IPS-15b (cell line): ENCODE data around the gene PPP1R15B.

ENCODE experiments used
- H3K27me3 ChIP-seq: one replicate; pipeline ENCODE4 v1.6.1; 2013; ENCODE audit warnings: low read length; ENCODE audit not compliant: control insufficient read depth, insufficient read depth
- H3K36me3 ChIP-seq: one replicate; pipeline ENCODE4 v1.6.1; 2013; ENCODE audit warnings: low read length; ENCODE audit not compliant: control insufficient read depth, insufficient read depth
- H3K4me1 ChIP-seq: one replicate; pipeline ENCODE4 v1.6.1; 2013; ENCODE audit warnings: mild to moderate bottlenecking, low read length; ENCODE audit not compliant: control insufficient read depth, insufficient read depth
- H3K4me3 ChIP-seq: one replicate; pipeline ENCODE4 v1.5.1; 2013; ENCODE audit warnings: low read depth, low read length
- H3K9ac ChIP-seq: one replicate; pipeline ENCODE4 v1.6.1; 2013; ENCODE audit warnings: low read depth, mild to moderate bottlenecking, low read length
- H3K9me3 ChIP-seq: one replicate; pipeline ENCODE4 v1.6.1; 2013; ENCODE audit warnings: mild to moderate bottlenecking, low read length; ENCODE audit not compliant: control insufficient read depth, insufficient read depth

The PPP1R15B gene

DNA sequence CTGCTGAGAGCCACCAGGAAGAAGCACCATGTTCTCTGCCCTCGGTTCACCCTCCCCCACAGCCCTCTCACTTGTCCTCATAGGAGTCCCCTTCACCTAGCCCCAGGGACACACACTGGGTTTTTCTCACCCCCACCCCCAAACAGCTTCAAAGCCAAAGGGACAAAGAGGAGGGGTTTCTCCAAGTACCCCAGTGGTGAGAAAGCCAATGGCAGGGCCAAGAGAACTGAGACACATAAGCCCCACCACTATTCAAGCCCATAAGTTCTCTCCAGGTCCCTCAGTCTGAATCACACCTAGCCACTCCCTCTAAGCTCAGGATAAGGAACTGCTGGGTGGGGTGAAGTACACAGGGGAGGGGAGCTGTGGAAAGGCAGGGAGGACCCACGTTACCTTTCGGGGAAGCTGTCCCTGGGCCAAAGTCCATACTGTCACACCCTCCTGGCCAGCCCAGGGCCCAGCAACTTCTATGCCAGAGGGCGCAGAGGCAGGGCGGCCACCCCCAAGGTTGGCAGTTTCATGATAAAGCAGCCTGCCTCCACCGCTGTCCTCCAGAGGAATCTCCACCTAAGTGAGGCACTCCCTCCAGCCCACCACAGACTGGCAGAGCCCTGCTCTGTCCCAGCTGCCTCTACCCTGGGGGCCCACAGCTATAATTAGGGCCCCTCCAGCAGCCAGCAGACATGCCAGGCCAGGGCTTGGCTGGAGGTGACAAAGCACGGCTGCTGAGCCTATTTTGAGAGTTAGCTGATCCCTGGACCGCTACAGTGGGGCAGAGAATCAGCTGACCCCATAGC lies 39.0 kb upstream of the PPP1R15B start:
- Histone ChIP-seq H3K4me1 (peaks cover 28% of the 10 kb centered on the region), H3K9ac (no peak overlapping the region), H3K4me3 (no peak overlapping the region), H3K9me3 (no peaks in the 10 kb centered on the region), H3K36me3 (peaks cover 3% of the 10 kb centered on the region), H3K27me3 (no peaks in the 10 kb centered on the region)

DNA sequence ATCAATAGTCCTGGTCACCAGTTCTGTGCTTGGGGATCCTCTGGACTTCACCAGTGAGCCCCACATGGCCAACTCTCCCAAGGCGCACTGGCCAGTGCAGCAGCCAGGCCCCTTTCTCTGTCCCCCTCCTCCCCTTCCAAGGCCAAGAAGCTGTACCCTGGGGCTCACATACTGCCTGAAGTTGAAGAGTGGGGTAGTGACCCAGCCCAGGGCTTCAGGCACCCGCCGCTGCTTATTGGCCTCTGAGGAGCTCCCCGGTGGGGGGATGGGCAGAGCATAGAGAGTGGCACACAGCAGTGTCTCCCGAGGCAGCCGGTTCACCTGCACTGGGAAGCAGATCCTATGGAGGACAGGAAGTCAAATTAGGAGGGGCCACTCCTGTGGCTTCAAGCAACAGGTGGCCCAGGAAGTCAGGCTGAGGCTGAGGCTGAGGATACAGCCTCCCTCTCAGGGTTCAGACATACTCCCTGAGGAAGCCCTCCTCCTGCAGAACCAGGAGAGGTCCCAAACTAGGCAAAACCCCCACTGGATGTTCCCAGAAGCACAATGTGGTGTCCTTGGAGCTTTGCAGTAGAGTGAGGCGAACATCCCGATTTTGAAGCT lies 38.2 kb upstream of the PPP1R15B start:
- H3K4me1 ChIP-seq, result peaks cover 23% of the 10 kb centered on the region

DNA sequence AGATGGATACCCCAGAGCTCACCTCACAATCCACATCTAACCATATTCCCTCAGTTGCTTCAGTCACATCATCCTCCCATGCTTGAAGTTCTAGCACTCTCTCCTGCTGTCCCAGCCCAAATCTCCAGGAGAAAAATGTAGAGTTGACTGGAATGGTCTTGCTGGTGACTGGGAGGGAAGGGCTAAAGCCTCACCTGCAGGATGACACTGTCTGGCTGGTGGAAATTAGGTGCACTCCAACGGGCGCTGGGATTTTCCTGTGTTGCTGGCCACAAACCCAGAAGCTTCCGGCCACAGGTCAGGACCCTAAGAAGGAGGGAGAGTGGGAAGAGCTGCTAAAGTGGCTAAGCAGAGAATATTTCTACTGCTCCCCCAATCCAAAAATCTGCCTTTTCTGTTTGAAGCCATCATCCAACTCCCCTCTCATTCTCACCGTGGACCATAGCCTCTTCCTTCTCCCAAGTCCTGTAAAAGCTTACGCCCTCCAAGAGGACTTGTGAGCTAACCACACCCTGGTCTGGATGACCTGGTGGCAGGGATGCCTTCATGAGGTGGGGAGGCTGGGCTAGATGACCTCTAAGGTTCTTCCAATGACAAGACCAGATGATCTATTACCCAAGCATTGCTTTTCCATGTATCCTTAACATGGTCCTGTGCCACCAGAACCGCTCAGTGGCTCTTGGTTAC lies 37.5 kb upstream of the PPP1R15B start:
- no peaks in the 10 kb centered on the region for H3K9me3 ChIP-seq
- H3K36me3 ChIP-seq, result peaks cover 3% of the 10 kb centered on the region
- H3K9ac ChIP-seq, result no peak overlapping the region
- H3K4me3 ChIP-seq, result no peak overlapping the region
- no peaks in the 10 kb centered on the region for H3K27me3 ChIP-seq
- peaks cover 18% of the 10 kb centered on the region for H3K4me1 ChIP-seq

More for the DNA sequence above, 38.2 kb upstream of the PPP1R15B start:
- Histone ChIP-seq H3K4me3 (no peak overlapping the region), H3K27me3 (no peaks in the 10 kb centered on the region), H3K9me3 (no peaks in the 10 kb centered on the region), H3K36me3 (peaks cover 3% of the 10 kb centered on the region), H3K9ac (no peak overlapping the region)

DNA sequence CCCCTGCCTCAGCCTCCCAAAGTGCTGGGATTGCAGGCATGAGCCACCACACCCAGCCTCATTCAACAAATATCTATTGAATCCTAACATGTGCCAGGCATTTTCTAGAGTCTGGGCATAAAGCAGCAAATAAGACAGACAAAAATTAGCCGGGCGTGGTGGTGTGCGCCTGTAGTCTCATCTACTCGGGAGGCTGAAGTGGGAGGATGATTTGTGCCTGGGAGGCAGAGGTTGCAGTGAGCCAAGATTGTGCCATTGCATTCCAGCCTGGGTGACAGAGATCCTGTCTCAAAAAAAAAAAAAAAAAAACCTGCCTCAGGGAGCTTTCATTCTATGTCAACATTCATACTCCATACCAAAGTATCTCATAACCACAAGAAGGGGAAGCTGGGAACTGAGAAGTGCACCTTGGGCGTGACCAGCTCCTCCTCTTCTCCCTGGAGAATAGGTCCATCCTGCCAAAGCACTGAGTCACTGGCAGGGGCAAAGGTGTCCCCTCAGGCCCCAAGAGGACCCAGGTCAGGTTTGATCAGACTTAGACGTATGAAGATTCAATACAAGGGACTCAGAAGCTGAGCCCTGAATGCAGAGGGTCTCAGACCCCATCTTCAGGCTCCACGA lies 36.8 kb upstream of the PPP1R15B start:
- H3K9ac ChIP-seq, result no peak overlapping the region

DNA sequence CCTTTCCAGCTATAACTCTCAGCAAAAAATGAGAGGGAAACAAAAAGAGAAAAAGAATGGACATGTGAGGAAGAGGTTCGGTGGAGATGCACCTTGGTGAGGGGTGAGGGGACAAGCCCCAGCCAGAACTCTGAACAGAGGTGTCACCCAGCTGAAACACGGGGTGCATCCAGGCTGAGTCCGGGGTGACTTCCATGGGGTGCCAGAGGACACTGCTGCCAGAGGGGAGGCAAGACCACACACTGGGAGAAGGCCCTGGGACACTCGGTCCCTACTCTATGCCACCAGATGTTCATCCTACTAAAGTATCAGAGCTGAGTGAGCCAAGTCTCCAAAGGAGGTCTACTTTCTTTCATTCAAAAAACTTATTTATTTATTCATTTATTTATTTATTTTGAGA lies 36.1 kb upstream of the PPP1R15B start:
- peaks cover 14% of the 10 kb centered on the region for H3K36me3 ChIP-seq

More for the DNA sequence above, 36.8 kb upstream of the PPP1R15B start:
- Histone ChIP-seq H3K27me3 (no peaks in the 10 kb centered on the region), H3K4me1 (peaks cover 18% of the 10 kb centered on the region), H3K9me3 (no peaks in the 10 kb centered on the region), H3K4me3 (no peak overlapping the region), H3K36me3 (peaks cover 8% of the 10 kb centered on the region)

DNA sequence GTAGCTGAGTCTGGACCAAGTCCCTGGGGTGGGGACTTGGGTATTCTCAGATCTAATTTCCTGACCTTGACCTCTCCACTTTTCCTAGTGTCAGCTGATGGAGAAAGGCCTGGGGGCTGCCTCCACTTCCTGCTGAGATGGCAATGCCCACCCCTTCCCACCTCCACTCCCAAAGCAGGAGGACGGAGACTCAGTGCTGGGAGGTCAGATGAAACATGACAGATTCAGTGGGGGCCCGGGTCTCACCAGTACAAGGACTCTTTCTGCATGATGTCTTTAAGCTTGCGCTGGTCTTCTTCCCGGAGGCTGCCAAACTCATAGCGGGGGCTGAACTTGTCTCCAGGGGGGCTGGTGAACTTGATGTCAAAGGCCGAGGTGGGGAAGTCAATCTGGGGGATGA lies 35.6 kb upstream of the PPP1R15B start:
- peaks cover 19% of the 10 kb centered on the region for H3K36me3 ChIP-seq

More for the DNA sequence above, 36.1 kb upstream of the PPP1R15B start:
- Histone ChIP-seq H3K9ac (no peak overlapping the region), H3K4me1 (peaks cover 12% of the 10 kb centered on the region), H3K9me3 (no peaks in the 10 kb centered on the region), H3K27me3 (no peaks in the 10 kb centered on the region), H3K4me3 (no peak overlapping the region)

DNA sequence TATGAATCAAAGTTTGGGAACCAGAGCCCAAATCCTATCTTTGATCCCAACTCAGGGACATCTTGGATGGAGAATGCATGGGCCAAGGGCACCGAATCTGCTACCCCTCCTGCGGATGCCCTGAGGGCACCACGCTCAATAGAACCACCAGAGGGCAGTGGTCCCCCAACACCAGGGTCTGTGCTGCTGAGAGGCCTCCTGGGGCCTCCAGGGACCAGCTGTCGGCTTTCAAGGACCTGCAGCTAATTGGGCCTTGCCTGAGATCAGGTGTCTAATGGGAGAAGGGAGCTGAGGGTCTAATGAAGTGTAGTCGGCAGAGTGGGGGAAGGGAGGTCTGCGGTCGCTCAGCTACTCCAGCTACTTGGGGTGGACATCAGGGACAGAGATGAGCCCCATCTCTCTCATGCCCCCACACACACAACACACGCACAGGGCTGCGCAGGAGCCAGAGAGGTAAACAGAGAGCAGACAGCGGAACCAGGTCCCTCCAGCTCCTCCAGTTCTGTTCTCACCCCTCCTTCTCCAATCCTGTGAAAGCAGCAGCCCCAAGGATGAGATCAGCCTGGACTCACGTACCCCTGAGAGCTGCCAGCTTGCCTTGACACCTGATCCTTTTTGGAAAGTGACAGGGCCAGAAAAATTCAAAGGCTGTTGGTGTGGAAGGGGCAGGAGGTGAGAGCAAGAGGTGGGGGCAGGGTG lies 34.9 kb upstream of the PPP1R15B start:
- Histone ChIP-seq H3K27me3 (no peaks in the 10 kb centered on the region), H3K9me3 (no peaks in the 10 kb centered on the region), H3K36me3 (peaks cover 25% of the 10 kb centered on the region), H3K9ac (peak overlapping the region; percentile 9), H3K4me3 (no peak overlapping the region), H3K4me1 (peaks cover 11% of the 10 kb centered on the region)

More for the DNA sequence above, 35.6 kb upstream of the PPP1R15B start:
- Histone ChIP-seq H3K4me3 (no peak overlapping the region), H3K4me1 (peaks cover 11% of the 10 kb centered on the region), H3K9me3 (no peaks in the 10 kb centered on the region), H3K27me3 (no peaks in the 10 kb centered on the region), H3K9ac (no peak overlapping the region)

DNA sequence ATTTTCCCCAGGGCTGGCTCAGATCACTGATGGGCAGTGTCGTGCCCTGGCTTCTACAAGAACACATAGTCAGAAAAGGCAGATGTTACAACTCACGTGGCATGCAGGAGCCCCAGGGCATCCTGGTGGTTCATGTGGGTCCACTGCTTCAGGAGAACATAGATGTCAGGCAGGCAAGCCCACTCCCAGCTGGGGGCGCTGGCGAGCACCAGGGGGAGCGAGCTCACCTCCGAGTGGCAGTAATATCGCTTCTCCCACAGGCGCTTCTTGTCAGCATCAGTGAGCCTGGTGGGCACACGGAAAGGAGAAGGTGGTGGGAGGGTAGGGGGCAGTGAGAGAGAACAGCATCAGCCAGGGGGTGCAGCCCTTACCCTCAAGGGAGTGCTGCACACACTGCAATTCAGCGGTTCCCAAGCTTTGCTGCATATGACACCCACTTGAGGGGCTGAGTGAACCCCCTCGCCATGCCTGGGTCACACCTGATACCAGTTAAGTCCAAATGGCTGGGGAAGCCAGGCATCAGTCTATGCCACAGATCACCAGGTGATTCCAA lies 34.3 kb upstream of the PPP1R15B start:
- Histone ChIP-seq H3K9ac (no peak overlapping the region), H3K36me3 (peaks cover 26% of the 10 kb centered on the region), H3K4me1 (peaks cover 11% of the 10 kb centered on the region), H3K27me3 (no peaks in the 10 kb centered on the region), H3K9me3 (no peaks in the 10 kb centered on the region), H3K4me3 (no peak overlapping the region)

DNA sequence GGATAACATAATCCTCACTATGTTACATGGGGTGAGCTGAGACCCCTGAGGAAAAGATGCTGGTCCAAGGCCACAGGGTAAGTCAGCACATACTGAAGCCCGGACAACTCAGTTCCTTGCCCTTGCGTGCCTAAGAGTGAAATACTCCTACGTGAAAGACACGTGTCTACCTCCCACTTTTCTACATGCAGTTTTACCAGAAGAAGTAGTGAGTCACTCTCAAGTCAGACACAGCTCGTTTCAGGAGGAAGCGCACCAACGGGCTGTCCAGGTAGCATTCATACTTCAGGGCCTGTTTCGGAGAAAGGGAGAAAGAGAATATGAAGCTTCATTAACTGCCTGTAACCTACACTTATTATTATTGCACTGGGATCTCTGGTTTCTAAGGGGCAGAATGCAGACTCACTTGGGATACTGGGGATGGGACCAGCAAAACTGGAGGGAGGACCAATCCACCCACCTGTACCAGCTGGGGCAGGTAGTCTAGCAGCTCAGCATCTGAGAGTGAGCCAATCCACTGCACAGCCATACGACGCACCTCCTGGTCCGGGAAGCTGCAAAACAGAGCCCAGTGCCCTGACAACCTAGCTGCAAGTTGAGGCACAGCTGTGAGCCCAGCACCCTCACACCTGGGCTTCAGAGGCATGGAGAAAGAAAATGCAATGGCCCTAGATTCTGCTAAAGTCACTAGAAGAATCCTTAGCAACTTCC lies 32.4 kb upstream of the PPP1R15B start:
- H3K9ac ChIP-seq, result no peak overlapping the region

DNA sequence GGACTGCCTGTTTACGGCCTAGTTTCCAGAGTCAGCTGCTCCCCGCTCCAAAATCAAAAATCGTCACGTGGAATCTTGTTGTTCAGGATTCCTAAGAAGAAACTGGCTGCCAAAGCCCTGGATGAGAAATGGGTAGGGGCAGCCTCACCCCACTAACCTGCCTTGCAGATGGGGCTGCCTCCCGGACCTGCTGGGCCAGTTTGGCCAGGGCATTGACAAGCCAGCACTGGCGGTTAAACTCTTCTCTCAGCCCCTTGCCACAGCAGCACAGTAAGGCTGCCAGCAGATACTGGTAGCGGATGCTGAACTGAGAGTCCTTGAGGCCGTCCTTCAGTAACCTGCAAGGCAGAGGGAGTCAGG lies 31.6 kb upstream of the PPP1R15B start:
- peaks cover 8% of the 10 kb centered on the region for H3K4me1 ChIP-seq
- H3K36me3 ChIP-seq, result peaks cover 31% of the 10 kb centered on the region
- no peaks in the 10 kb centered on the region for H3K27me3 ChIP-seq
- H3K9me3 ChIP-seq, result no peaks in the 10 kb centered on the region
- no peak overlapping the region for H3K9ac ChIP-seq
- no peak overlapping the region for H3K4me3 ChIP-seq

More for the DNA sequence above, 32.4 kb upstream of the PPP1R15B start:
- Histone ChIP-seq H3K4me3 (no peak overlapping the region), H3K9me3 (no peaks in the 10 kb centered on the region), H3K27me3 (no peaks in the 10 kb centered on the region), H3K36me3 (peaks cover 26% of the 10 kb centered on the region), H3K4me1 (peaks cover 8% of the 10 kb centered on the region)
